ENCODE results near the gene TMEM8B. TPM values are rescaled to one million over a fixed set of nuclear protein-coding genes. Genes with fewer than 3 reads are reported as not detected.
"Not testable (repeated sequence)": the region's sequence is repeated elsewhere in the genome, so short reads cannot be mapped to it uniquely, and the experiment has no call there.

TMEM8B gene
- total RNA-seq, 1 donor: 0.86 TPM

GRCh38 chr9:35908504-35909125, 79.6 kb downstream of the TMEM8B start:
- DNase-seq (ENCODE audit: low read depth): no peak
- no peak overlapping the region for H3K4me3 ChIP-seq (ENCODE audit: low read depth, low read length)
- TF ChIP-seq CTCF (IDR thresholded peaks at IDR 0.05; ENCODE audit: insufficient read depth, low read depth, low read length): no peak

GRCh38 chr9:35909274-35909673, 80.2 kb downstream of the TMEM8B start, which contains the start of gene SPAAR:
Gene SPAAR, plus strand, starts transcription at chr9:35909490. Its CDS starts 974 bp downstream, at chr9:35910464.
- no peak for TF ChIP-seq CTCF (IDR thresholded peaks at IDR 0.05; ENCODE audit: insufficient read depth, low read depth, low read length)
- no peak within 1 kb of the TSS for H3K4me3 ChIP-seq (ENCODE audit: low read depth, low read length)
- DNase-seq (ENCODE audit: low read depth): no peak

GRCh38 chr9:35909687-35910612, 80.9 kb downstream of the TMEM8B start:
- TF ChIP-seq CTCF (IDR thresholded peaks at IDR 0.05; ENCODE audit: insufficient read depth, low read depth, low read length): no peak
- H3K4me3 ChIP-seq (ENCODE audit: low read depth, low read length): no peak overlapping the region
- DNase-seq (ENCODE audit: low read depth): no peak

GRCh38 chr9:35910613-35911359, 81.8 kb downstream of the TMEM8B start:
- DNase-seq (ENCODE audit: low read depth): peak; percentile 80
- no peak overlapping the region for H3K4me3 ChIP-seq (ENCODE audit: low read depth, low read length)
- TF ChIP-seq CTCF (IDR thresholded peaks at IDR 0.05; ENCODE audit: insufficient read depth, low read depth, low read length): peak; percentile 68

- no peak overlapping the region for H3K4me3 ChIP-seq (ENCODE audit: low read depth, low read length)
- DNase-seq (ENCODE audit: low read depth): no peak
- TF ChIP-seq CTCF (IDR thresholded peaks at IDR 0.05; ENCODE audit: insufficient read depth, low read depth, low read length): no peak
These were observed 82.7 kb downstream of the TMEM8B start for GRCh38 chr9:35911690-35912089.

- no peak overlapping the region for H3K4me3 ChIP-seq (ENCODE audit: low read depth, low read length)
- TF ChIP-seq CTCF (IDR thresholded peaks at IDR 0.05; ENCODE audit: insufficient read depth, low read depth, low read length): no peak
- no peak for DNase-seq (ENCODE audit: low read depth)
These were observed 83.9 kb downstream of the TMEM8B start for GRCh38 chr9:35912791-35913400.

- not testable (repeated sequence) for DNase-seq (ENCODE audit: low read depth)
These were observed 84.4 kb downstream of the TMEM8B start for GRCh38 chr9:35913429-35913828.

More at GRCh38 chr9:35913429-35913828, 84.4 kb downstream of the TMEM8B start:
- H3K4me3 ChIP-seq (ENCODE audit: low read depth, low read length): not testable (repeated sequence)
